ENCODE data around the gene ERICH2.
A peak's percentile ranks its signal among the peaks of the same experiment; 100 is the strongest.

Gene ERICH2

DNA sequence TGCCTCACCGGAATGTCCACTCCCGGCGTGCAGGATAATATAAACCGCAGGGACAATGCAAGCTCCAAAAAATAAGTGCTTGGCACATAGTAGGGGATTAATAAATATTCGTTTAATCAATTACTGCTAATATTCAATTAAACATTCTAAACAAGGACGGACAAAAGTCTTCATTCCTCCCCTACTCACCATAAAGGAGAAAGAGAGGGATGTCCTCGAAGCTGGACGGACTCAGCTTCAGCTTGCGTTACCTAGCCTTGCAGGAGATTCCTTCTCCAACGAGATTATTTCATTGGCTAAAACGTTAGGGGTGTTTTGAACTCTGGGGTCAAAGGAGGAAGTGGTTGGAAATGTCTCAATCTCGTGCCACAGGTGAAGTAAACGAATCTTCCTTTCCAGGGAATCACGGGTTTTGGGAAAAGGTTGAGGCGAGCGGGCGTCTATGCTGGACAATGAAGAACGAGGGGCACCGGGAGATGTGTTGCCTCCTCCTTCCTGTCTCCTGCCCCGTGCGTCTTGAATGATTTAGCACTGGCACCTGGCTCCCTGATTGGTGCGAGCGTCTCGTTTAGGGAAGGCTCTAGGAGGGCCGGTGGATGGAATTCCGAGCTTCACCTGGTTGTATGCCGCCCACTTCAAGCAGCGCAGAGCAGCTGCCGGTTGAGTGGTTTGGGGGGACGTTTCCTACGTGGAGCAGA, 44.5 kb downstream of the ERICH2 start (continued):
- TF ChIP-seq SCRT2 (tag by site-specific recombination; IDR thresholded peaks at IDR 0.05): no peak

DNA sequence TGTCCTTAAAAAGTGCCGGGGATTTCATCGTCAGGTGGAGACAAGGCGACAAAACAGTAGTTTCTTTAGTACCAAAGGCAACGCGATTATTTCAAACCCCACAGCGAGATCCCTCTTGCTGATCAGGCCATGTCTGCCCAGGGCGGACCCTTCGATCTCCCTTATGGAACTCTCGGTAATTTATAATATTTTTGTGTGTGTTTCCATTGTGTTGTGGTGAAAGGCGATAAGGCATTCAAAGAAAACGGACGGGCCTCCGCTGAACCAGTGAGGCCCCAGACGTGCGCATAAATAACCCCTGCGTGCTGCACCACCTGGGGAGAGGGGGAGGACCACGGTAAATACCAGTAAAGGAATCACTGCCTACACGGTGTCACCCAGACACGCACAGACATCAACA, 45.1 kb downstream of the ERICH2 start:
- H3K36me3 ChIP-seq (ENCODE audit: control insufficient read depth in 2 of 2, insufficient read depth in 1 of 2, low read length in 2 of 2): no peaks in the 10 kb centered on the region
- no peak overlapping the region for H3K4me3 ChIP-seq (ENCODE audit: low read depth, low read length)
- no peaks in the 10 kb centered on the region for H3K9me3 ChIP-seq (ENCODE audit: control insufficient read depth, insufficient read depth, low read depth, low read length)
- ChIA-PET CTCF (interaction anchor here (0.6 to 6.4 kb wide), 23 partner anchors 8 to 578 kb away, joined by 3 to 115 read pairs (median 4); partner anchors contain the start of gene GORASP2), POLR2A (no interaction called here)
- TF ChIP-seq, protein P1, sequence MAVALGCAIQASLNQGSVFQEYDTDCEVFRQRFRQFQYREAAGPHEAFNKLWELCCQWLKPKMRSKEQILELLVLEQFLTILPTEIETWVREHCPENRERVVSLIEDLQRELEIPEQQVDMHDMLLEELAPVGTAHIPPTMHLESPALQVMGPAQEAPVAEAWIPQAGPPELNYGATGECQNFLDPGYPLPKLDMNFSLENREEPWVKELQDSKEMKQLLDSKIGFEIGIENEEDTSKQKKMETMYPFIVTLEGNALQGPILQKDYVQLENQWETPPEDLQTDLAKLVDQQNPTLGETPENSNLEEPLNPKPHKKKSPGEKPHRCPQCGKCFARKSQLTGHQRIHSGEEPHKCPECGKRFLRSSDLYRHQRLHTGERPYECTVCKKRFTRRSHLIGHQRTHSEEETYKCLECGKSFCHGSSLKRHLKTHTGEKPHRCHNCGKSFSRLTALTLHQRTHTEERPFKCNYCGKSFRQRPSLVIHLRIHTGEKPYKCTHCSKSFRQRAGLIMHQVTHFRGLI (tag by site-specific recombination; IDR thresholded peaks at IDR 0.05): no peak
- TF ChIP-seq ZNF221 (tag by site-specific recombination; IDR thresholded peaks at IDR 0.05; ENCODE audit: borderline replicate concordance) (no peak), ZNF548 (tag by site-specific recombination; IDR thresholded peaks at IDR 0.05) (no peak), ZNF791 (tag by site-specific recombination; IDR thresholded peaks at IDR 0.05) (no peak), PRDM1 (tag by site-specific recombination; IDR thresholded peaks at IDR 0.05) (no peak), HOXD13 (CRISPR knock-in tag; IDR thresholded peaks at IDR 0.05; ENCODE audit: borderline replicate concordance) (no peak), ZNF146 (tag by site-specific recombination; IDR thresholded peaks at IDR 0.05) (no peak), ZNF394 (tag by site-specific recombination; IDR thresholded peaks at IDR 0.05; ENCODE audit: borderline replicate concordance) (no peak), ZNF560 (tag by site-specific recombination; IDR thresholded peaks at IDR 0.05; ENCODE audit: borderline replicate concordance) (no peak)
- TF ChIP-seq, protein P2, sequence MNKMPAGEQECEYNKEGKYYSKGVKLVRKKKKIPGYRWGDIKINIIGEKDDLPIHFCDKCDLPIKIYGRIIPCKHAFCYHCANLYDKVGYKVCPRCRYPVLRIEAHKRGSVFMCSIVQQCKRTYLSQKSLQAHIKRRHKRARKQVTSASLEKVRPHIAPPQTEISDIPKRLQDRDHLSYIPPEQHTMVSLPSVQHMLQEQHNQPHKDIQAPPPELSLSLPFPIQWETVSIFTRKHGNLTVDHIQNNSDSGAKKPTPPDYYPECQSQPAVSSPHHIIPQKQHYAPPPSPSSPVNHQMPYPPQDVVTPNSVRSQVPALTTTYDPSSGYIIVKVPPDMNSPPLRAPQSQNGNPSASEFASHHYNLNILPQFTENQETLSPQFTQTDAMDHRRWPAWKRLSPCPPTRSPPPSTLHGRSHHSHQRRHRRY (tag by site-specific recombination; IDR thresholded peaks at IDR 0.05): no peak
- H3K4me1 ChIP-seq (ENCODE audit: control insufficient read depth, insufficient read depth, low read length): no peaks in the 10 kb centered on the region
- H3K27ac ChIP-seq (ENCODE audit: extremely low read depth, low read depth, low read length): no peak overlapping the region

DNA sequence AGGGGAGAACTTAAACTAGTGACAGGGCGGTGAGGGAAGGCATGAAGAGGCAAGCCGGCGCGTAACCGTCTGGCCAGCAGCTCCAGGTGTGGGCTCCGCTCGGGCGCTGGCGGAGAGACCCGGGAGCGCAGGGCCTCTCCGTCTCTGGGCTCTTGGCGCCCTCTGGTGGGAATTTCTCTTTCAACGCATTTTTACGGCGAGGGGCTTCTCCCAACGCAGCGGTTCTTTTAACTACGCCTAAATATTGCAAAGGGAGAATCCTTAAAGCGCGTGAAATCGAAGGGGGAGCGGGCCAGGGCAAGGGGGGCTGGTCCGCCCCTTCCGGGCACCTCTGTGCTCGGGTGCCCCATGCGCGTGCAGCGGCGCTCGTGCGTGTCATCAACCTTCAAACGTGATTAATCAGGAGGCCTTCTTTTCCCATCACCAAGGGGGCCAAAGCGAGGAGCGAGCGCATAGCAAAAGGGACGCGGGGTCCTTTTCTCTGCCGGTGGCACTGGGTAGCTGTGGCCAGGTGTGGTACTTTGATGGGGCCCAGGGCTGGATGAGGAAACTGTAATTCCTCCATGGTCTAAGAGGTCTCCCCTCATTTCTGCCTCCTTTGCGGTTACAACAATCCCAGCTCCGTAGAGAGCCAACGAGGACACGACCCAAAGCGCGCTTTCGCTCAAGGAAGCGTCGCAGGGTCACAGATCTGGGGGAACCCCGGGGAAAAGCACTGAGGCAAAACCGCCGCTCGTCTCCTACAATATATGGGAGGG, 45.7 kb downstream of the ERICH2 start:
- no peaks in the 10 kb centered on the region for H3K36me3 ChIP-seq (ENCODE audit: control insufficient read depth in 2 of 2, insufficient read depth in 1 of 2, low read length in 2 of 2)
- ChIA-PET CTCF (interaction anchor here (0.6 to 6.4 kb wide), 44 partner anchors 9 to 1374 kb away, joined by 3 to 115 read pairs (median 4); partner anchors contain the start of gene GORASP2), POLR2A (interaction anchor here (0.7 to 1.3 kb wide), 7 partner anchors 9 to 436 kb away, joined by 3 to 6 read pairs (median 4); partner anchors contain the start of genes ERICH2 and GORASP2)
- H3K27ac ChIP-seq (ENCODE audit: extremely low read depth, low read depth, low read length): peak overlapping the region; percentile 84; the same call in 1 of the 2 replicates
- peak overlapping the region; percentile 55 for H3K4me3 ChIP-seq (ENCODE audit: low read depth, low read length)
- no peaks in the 10 kb centered on the region for H3K9me3 ChIP-seq (ENCODE audit: control insufficient read depth, insufficient read depth, low read depth, low read length)
- H3K4me1 ChIP-seq (ENCODE audit: control insufficient read depth, insufficient read depth, low read length): no peaks in the 10 kb centered on the region
- TF ChIP-seq ZNF629 (tag by site-specific recombination; IDR thresholded peaks at IDR 0.05): no peak
- TF ChIP-seq, protein P3, sequence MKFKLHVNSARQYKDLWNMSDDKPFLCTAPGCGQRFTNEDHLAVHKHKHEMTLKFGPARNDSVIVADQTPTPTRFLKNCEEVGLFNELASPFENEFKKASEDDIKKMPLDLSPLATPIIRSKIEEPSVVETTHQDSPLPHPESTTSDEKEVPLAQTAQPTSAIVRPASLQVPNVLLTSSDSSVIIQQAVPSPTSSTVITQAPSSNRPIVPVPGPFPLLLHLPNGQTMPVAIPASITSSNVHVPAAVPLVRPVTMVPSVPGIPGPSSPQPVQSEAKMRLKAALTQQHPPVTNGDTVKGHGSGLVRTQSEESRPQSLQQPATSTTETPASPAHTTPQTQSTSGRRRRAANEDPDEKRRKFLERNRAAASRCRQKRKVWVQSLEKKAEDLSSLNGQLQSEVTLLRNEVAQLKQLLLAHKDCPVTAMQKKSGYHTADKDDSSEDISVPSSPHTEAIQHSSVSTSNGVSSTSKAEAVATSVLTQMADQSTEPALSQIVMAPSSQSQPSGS (tag by site-specific recombination; IDR thresholded peaks at IDR 0.05; ENCODE audit: low read depth): no peak
- no peak for TF ChIP-seq ZNF521 (tag by site-specific recombination; IDR thresholded peaks at IDR 0.05)
- TF ChIP-seq ZNF830 (tag by site-specific recombination; IDR thresholded peaks at IDR 0.05; ENCODE audit: low read depth): no peak
- TF ChIP-seq GLIS2 (tag by site-specific recombination; IDR thresholded peaks at IDR 0.05): peak; percentile 56
- TF ChIP-seq, protein P4, sequence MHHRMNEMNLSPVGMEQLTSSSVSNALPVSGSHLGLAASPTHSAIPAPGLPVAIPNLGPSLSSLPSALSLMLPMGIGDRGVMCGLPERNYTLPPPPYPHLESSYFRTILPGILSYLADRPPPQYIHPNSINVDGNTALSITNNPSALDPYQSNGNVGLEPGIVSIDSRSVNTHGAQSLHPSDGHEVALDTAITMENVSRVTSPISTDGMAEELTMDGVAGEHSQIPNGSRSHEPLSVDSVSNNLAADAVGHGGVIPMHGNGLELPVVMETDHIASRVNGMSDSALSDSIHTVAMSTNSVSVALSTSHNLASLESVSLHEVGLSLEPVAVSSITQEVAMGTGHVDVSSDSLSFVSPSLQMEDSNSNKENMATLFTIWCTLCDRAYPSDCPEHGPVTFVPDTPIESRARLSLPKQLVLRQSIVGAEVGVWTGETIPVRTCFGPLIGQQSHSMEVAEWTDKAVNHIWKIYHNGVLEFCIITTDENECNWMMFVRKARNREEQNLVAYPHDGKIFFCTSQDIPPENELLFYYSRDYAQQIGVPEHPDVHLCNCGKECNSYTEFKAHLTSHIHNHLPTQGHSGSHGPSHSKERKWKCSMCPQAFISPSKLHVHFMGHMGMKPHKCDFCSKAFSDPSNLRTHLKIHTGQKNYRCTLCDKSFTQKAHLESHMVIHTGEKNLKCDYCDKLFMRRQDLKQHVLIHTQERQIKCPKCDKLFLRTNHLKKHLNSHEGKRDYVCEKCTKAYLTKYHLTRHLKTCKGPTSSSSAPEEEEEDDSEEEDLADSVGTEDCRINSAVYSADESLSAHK (tag by site-specific recombination; IDR thresholded peaks at IDR 0.05): no peak
- no peak for TF ChIP-seq ZFHX2 (tag by site-specific recombination; conservative IDR thresholded peaks at IDR 0.05)
- 0 out of 2 replicates have a peak, but pooled peaks have one; percentile 19 for TF ChIP-seq ZNF394 (tag by site-specific recombination; IDR thresholded peaks at IDR 0.05; ENCODE audit: borderline replicate concordance)
- no peak for TF ChIP-seq ZSCAN16 (tag by site-specific recombination; IDR thresholded peaks at IDR 0.05)
- TF ChIP-seq ZNF214 (tag by site-specific recombination; IDR thresholded peaks at IDR 0.05; ENCODE audit: borderline replicate concordance): no peak
- no peak for TF ChIP-seq ZNF423 (tag by site-specific recombination; IDR thresholded peaks at IDR 0.05)
- no peak for TF ChIP-seq ZEB2 (tag by site-specific recombination; IDR thresholded peaks at IDR 0.05)
- TF ChIP-seq ZNF335 (tag by site-specific recombination; conservative IDR thresholded peaks at IDR 0.05): peak; percentile 74
- no peak for TF ChIP-seq ZNF354C (tag by site-specific recombination; IDR thresholded peaks at IDR 0.05; ENCODE audit: borderline replicate concordance, low read depth)
- TF ChIP-seq WT1 (tag by site-specific recombination; IDR thresholded peaks at IDR 0.05): no peak

All from HEK293 (cell line).